Measurements from ENCODE around the gene PMEL.

Gene PMEL

DNA sequence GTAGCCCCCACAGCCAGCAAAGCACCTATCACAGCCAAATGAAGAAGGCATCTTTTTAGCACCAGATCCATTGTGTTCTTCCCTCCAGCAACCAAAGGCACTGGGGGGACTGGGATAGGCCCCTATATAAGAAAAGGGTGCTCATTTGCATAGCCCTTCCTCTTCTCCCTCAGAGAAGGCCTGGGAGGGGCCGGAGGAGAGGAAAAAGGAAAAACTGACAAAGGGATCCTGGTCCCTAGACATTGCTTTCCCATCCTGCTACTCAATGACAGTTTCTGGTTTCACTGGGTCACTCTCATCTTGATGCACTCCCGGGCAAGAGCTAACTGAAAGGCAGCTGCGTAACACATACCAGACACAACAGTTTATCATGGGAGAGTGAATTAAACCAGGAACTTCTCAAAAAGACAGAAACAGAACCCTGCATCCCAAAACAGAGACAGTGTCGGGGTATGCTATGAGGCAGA is at the start of gene PMEL:
Gene PMEL (minus strand): TSS at position 102 of the 467 bp plus-strand sequence. CDS start 31 bp downstream, at position 71.
- no peak for DNase-seq (ENCODE audit: low read depth, low spot score)
- ChIA-PET POLR2A (interaction anchor here (0.7 kb wide), 1 partner anchor 152 kb away, joined by 3 read pairs; the partner anchor contains the start of gene ZC3H10), CTCF (interaction anchor here (1.0 kb wide), 1 partner anchor 25 kb away, joined by 3 read pairs; no protein-coding TSS in a partner anchor)
- H3K4me3 ChIP-seq (ENCODE audit: low read depth, low read length) = peak within 1 kb of the TSS; percentile 85
- TF ChIP-seq, protein P1, sequence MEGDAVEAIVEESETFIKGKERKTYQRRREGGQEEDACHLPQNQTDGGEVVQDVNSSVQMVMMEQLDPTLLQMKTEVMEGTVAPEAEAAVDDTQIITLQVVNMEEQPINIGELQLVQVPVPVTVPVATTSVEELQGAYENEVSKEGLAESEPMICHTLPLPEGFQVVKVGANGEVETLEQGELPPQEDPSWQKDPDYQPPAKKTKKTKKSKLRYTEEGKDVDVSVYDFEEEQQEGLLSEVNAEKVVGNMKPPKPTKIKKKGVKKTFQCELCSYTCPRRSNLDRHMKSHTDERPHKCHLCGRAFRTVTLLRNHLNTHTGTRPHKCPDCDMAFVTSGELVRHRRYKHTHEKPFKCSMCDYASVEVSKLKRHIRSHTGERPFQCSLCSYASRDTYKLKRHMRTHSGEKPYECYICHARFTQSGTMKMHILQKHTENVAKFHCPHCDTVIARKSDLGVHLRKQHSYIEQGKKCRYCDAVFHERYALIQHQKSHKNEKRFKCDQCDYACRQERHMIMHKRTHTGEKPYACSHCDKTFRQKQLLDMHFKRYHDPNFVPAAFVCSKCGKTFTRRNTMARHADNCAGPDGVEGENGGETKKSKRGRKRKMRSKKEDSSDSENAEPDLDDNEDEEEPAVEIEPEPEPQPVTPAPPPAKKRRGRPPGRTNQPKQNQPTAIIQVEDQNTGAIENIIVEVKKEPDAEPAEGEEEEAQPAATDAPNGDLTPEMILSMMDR (IDR thresholded peaks at IDR 0.05; ENCODE audit: insufficient read depth, low read length, missing control alignments) = no peak

DNA sequence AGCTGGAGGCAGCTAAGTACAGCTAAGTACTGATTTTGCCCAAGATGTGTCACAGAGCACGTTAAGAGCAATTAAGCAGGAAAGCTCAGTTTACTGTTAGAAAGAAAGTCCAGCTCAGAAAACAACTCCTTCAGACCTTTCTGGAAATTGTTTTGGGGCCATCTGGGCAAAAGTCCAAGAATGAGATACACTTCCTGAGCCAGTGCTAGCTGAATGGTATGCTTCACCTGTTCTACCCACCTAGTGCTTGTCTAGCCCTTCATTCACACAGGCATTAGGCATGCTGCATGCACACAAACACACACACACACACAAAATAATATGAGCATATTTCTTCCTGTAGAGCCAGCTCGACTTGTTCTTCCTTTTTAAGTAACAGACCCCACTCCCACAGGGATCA is 48.4 kb upstream of the PMEL start:
- TF ChIP-seq, protein P1 (IDR thresholded peaks at IDR 0.05; ENCODE audit: insufficient read depth, low read length, missing control alignments) = no peak
- DNase-seq (ENCODE audit: low read depth, low spot score) = no peak
- no peak overlapping the region for H3K4me3 ChIP-seq (ENCODE audit: low read depth, low read length)
- ChIA-PET CTCF (interaction anchor here (1.1 to 10.9 kb wide), 2 partner anchors 13 to 18 kb away, joined by 5 to 103 read pairs; no protein-coding TSS in a partner anchor), POLR2A (no interaction called here)

DNA sequence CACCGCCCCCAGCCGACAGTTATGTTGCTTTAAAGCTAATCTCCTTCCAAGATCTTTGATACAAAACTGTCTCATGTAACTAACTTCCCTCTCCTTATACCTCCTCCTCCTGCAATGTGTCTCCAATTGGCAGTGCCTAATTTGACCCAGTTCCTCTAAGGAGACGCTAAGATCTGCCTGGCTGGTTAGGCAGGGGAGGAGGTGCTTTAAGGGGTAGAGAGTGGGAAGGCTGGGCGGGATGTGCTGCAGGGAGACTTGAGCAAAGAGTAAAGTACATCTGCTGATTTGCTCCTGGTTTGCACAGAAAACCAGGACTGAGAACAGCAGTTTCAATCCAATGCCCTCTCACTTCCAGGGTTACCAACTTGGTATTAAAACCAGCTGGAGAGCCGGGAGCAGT is 47.6 kb upstream of the PMEL start:
- CTCF ChIA-PET = interaction anchor here (1.0 to 10.9 kb wide), 3 partner anchors 13 to 17 kb away, joined by 3 to 103 read pairs (median 5); partner anchors contain the start of gene SUOX
- TF ChIP-seq, protein P1 (IDR thresholded peaks at IDR 0.05; ENCODE audit: insufficient read depth, low read length, missing control alignments) = no peak
- H3K4me3 ChIP-seq (ENCODE audit: low read depth, low read length) = no peak overlapping the region
- DNase-seq (ENCODE audit: low read depth, low spot score) = no peak
- POLR2A ChIA-PET = no interaction called here

DNA sequence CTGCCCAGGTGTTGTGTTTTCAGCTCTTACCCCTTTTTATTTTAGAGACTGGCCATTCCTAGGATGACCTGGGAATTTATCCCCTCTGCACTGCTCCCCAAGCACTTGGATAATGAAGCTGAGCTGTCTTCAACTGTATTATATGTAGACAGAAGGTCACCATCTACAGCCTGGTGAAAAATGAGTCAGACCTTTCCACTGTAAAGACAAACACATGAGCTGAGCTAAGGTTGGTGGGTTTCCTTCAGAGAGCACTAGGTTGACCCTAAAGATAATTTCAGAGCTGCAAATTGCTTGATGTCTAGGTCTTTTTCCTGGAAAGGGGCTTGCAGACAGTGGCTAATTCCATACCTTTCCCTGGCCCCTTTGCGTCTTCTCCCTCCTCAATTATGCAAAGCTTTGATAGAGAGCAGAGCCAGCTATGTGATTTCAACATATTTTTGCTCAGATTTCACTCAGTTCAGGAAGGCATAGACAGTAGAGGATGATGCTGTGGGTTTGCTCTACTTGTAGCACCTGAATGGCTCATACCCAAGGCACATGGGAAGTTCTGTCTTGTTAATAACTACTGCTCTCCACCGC is 45.8 kb upstream of the PMEL start:
- POLR2A ChIA-PET = no interaction called here
- H3K4me3 ChIP-seq (ENCODE audit: low read depth, low read length) = no peak overlapping the region
- DNase-seq (ENCODE audit: low read depth, low spot score) = no peak
- CTCF ChIA-PET = interaction anchor here (1.2 to 10.9 kb wide), 4 partner anchors 14 to 271 kb away, joined by 3 to 103 read pairs (median 46); partner anchors contain the start of genes SMARCC2 and SUOX
- TF ChIP-seq, protein P1 (IDR thresholded peaks at IDR 0.05; ENCODE audit: insufficient read depth, low read length, missing control alignments) = no peak

DNA sequence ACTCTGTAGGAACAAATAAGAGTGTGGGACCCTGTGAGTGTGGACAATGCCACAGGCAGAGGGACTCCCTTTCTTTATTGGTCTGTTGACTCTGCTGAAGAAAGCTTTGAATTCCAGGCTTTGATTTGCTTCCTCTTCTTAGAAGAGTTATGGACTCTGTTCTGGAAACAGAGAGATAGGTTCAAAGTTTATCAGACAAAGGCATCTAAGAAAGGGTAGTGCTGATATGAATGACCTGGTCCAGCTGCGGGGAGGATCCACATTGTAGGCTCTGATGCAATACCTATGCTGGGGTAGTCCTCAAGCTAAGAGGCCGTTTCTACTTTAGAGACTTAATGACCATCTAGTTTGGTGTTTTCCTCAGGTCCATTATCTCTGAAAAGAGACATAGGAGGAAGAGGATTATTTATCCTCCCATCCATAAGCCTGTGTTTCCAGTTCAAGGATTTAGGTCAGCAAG is 44.3 kb upstream of the PMEL start:
- ChIA-PET CTCF (interaction anchor here (0.8 to 10.9 kb wide), 6 partner anchors 8 to 272 kb away, joined by 3 to 103 read pairs (median 13); partner anchors contain the start of genes IKZF4 and SUOX), POLR2A (interaction anchor here (0.7 kb wide), 1 partner anchor 267 kb away, joined by 3 read pairs; no protein-coding TSS in a partner anchor)
- TF ChIP-seq, protein P1 (IDR thresholded peaks at IDR 0.05; ENCODE audit: insufficient read depth, low read length, missing control alignments) = no peak
- no peak overlapping the region for H3K4me3 ChIP-seq (ENCODE audit: low read depth, low read length)
- DNase-seq (ENCODE audit: low read depth, low spot score) = no peak
